HepG2 (cell line): Measurements from ENCODE around the gene LGALS3. TPM values are rescaled to one million over a fixed set of nuclear protein-coding genes. Genes with fewer than 3 reads are reported as not detected.
A peak's percentile ranks its signal among the peaks of the same experiment; 100 is the strongest.

Experiments used
- ARNT2 ChIP-seq: sonication (generic); formaldehyde crosslinking; IDR thresholded peaks from 2 replicates; pipeline ENCODE4 v1.8.0; 2022; ENCODE audit warnings: mild to moderate bottlenecking, low read depth, missing genetic modification reagents, moderate library complexity
- ATF4 ChIP-seq, 2 experiments: fragments of 450-650 bp in 1 of 2; sonication (generic) in 1 of 2; formaldehyde crosslinking; IDR thresholded peaks; 2 replicates each; pipeline versions ENCODE4 v1.5.0 to v1.8.0; 2020 to 2022; ENCODE audit warnings: mild to moderate bottlenecking in 1 of 2, missing genetic modification reagents in 1 of 2
- CSRNP1 ChIP-seq: sonication (generic); formaldehyde crosslinking; IDR thresholded peaks from 2 replicates; pipeline ENCODE4 v1.8.1; 2023; ENCODE audit warnings: mild to moderate bottlenecking, missing genetic modification reagents
- ELF3 ChIP-seq: IDR thresholded peaks from 2 replicates; pipeline ENCODE4 v1.6.1; 2016; ENCODE audit warnings: missing genetic modification reagents, missing compliant biosample characterization
- GTF3A ChIP-seq: sonication (generic); formaldehyde crosslinking; conservative IDR thresholded peaks from 2 replicates; pipeline ENCODE4 v1.4.0; 2020; ENCODE audit warnings: mild to moderate bottlenecking, missing genetic modification reagents
- HDAC6 ChIP-seq: fragments of 200-600 bp; sonication (generic); IDR thresholded peaks from 2 replicates; pipeline ENCODE4 v1.7.0; 2017; ENCODE audit warnings: mild to moderate bottlenecking, antibody characterized with exemption, low read length, low read depth
- JUNB ChIP-seq: sonication (generic); formaldehyde crosslinking; IDR thresholded peaks from 2 replicates; pipeline ENCODE4 v1.8.0; 2022; ENCODE audit warnings: missing genetic modification reagents, mild to moderate bottlenecking, borderline replicate concordance
- MATR3 ChIP-seq: sonication (generic); formaldehyde crosslinking; IDR thresholded peaks from 2 replicates; pipeline ENCODE4 v1.4.0; 2020; ENCODE audit warnings: missing genetic modification reagents
- MED1 ChIP-seq: sonication (generic); formaldehyde crosslinking; IDR thresholded peaks from 2 replicates; pipeline ENCODE4 v1.4.0; 2020; ENCODE audit warnings: missing genetic modification reagents
- MTF2 ChIP-seq: sonication (generic); formaldehyde crosslinking; IDR thresholded peaks from 2 replicates; pipeline ENCODE4 v1.5.0; 2020; ENCODE audit warnings: missing genetic modification reagents, borderline replicate concordance
- PAXIP1 ChIP-seq: sonication (generic); formaldehyde crosslinking; conservative IDR thresholded peaks from 2 replicates; pipeline ENCODE4 v1.4.0; 2020; ENCODE audit warnings: mild to moderate bottlenecking, missing genetic modification reagents, moderate library complexity
- SMARCE1 ChIP-seq: fragments of 450-650 bp; IDR thresholded peaks from 2 replicates; pipeline ENCODE4 v1.6.1; 2017; ENCODE audit warnings: borderline replicate concordance
- U2AF2 ChIP-seq: fragments of 200-400 bp; formaldehyde crosslinking; IDR thresholded peaks from 2 replicates; pipeline ENCODE4 v1.6.1; 2017; ENCODE audit warnings: low read depth, mild to moderate bottlenecking, low read length
- ZBTB39 ChIP-seq: sonication (generic); formaldehyde crosslinking; IDR thresholded peaks from 2 replicates; pipeline ENCODE4 v1.5.0; 2020; ENCODE audit warnings: missing genetic modification reagents
- ZBTB7A ChIP-seq: sonication (generic); formaldehyde crosslinking; IDR thresholded peaks from 2 replicates; pipeline ENCODE4 v1.8.0; 2022; ENCODE audit warnings: mild to moderate bottlenecking, missing genetic modification reagents
- ZKSCAN5 ChIP-seq: sonication (generic); formaldehyde crosslinking; IDR thresholded peaks from 2 replicates; pipeline ENCODE4 v1.5.1; 2020; ENCODE audit warnings: mild to moderate bottlenecking, missing genetic modification reagents
- ZNF3 ChIP-seq: IDR thresholded peaks from 2 replicates; pipeline ENCODE4 v1.7.0; 2017; ENCODE audit warnings: inconsistent platforms
- ZNF44 ChIP-seq: sonication (generic); formaldehyde crosslinking; IDR thresholded peaks from 2 replicates; pipeline ENCODE4 v1.5.1; 2020; ENCODE audit warnings: mild to moderate bottlenecking, missing genetic modification reagents
- ZNF597 ChIP-seq: sonication (generic); formaldehyde crosslinking; IDR thresholded peaks from 2 replicates; pipeline ENCODE4 v1.5.0; 2020; ENCODE audit warnings: missing genetic modification reagents
- ZNF883 ChIP-seq: sonication (generic); formaldehyde crosslinking; IDR thresholded peaks from 2 replicates; pipeline ENCODE4 v1.5.1; 2020; ENCODE audit warnings: mild to moderate bottlenecking, missing genetic modification reagents; ENCODE audit errors: not compliant biosample characterization
- ZSCAN31 ChIP-seq: sonication (generic); formaldehyde crosslinking; IDR thresholded peaks from 2 replicates; pipeline ENCODE4 v1.5.0; 2020; ENCODE audit warnings: low read depth, mild to moderate bottlenecking, missing genetic modification reagents
- polyA plus RNA-seq, 8 experiments: library from polyadenylated mRNA; depleted of rRNA in 3 of 8; stranded (reverse) in 7 of 8; unstranded in 1 of 8; fragments of >200 nt; fragmentation: Illumina TruSeq in 4 of 8; extraction: Trizol in 4 of 8; gene quantifications; 2 replicates each; pipeline versions ENCODE4 v1.2.1 to v1.2.3, GENCODE V29; 2011 to 2016; ENCODE audit warnings: low read depth in 4 of 8, missing spikeins in 1 of 8, mixed read lengths in 1 of 8; ENCODE audit not compliant: insufficient read depth in 1 of 8
- total RNA-seq, 5 experiments: library from RNA; depleted of rRNA; stranded (reverse); fragments of >200 nt; fragmentation: Illumina TruSeq; extraction: Trizol; gene quantifications; 2 replicates each; pipeline ENCODE4 v1.2.3, GENCODE V29; 2016; ENCODE audit warnings: low read depth in 1 of 5

The LGALS3 gene
- total and polyA plus RNA-seq, 2 of the 13 experiments (the other 11 are each of a cell fraction or from before 2014, with no cell fraction given) = 5.0 to 97.4 TPM

GRCh38 chr14:55103005-55103640 lies 25.9 kb upstream of the LGALS3 start (continued):
- TF ChIP-seq ZBTB39 (no peak), SMARCE1 (no peak), ZNF3 (CRISPR knock-in tag) (no peak), ZSCAN31 (CRISPR knock-in tag) (peak; percentile 53; the same call in 1 of the 2 replicates), ELF3 (CRISPR knock-in tag) (peak; percentile 80), JUNB (CRISPR knock-in tag) (peak; percentile 82; the same call in 1 of the 2 replicates), PAXIP1 (CRISPR knock-in tag) (peak; percentile 89), U2AF2 (no peak), ARNT2 (CRISPR knock-in tag) (no peak), ZKSCAN5 (CRISPR knock-in tag) (no peak), ZBTB7A (CRISPR knock-in tag) (no peak), ZNF597 (CRISPR knock-in tag) (no peak), MTF2 (CRISPR knock-in tag) (no peak), ATF4 (CRISPR knock-in tag; IDR thresholded peaks at IDR 0.05) (no peak), MED1 (CRISPR knock-in tag) (peak; percentile 94), GTF3A (no peak), ZNF883 (CRISPR knock-in tag) (peak; percentile 44), MATR3 (no peak), ZNF44 (CRISPR knock-in tag) (no peak), CSRNP1 (CRISPR knock-in tag) (no peak), HDAC6 (no peak)
